Stomach (tissue), 9 donors: Measurements from ENCODE around the gene FLNA. TPM values are rescaled to one million over a fixed set of nuclear protein-coding genes. Genes with fewer than 3 reads are reported as not detected.

ENCODE experiments used
- DNase-seq, 2 donors: peaks; one replicate each; pipeline versions ENCODE4 v3.0.0 to v3.0.0-alpha.2; 2013 to 2019
- H3K27ac ChIP-seq, 5 donors: fragments of 200-600 bp in 4 of 5; sonication (generic) in 4 of 5; one replicate each; pipeline ENCODE4 v1.5.1; 2013 to 2019; ENCODE audit warnings: mild to moderate bottlenecking in 1 of 5, moderate library complexity in 1 of 5
- H3K27me3 ChIP-seq, 3 donors: fragments of 200-600 bp; sonication (generic); one replicate each; pipeline ENCODE4 v1.5.1; 2017 to 2019; ENCODE audit warnings: mixed run types in 1 of 3
- H3K36me3 ChIP-seq, 4 donors: fragments of 200-600 bp; sonication (generic); 1 replicate in 3 of 4; 2 replicates in 1 of 4; pipeline ENCODE4 v1.5.1; 2016 to 2019
- H3K4me1 ChIP-seq, 4 donors: fragments of 200-600 bp; sonication (generic); one replicate each; pipeline ENCODE4 v1.5.1; 2016 to 2019
- H3K4me3 ChIP-seq, 4 donors: fragments of 200-600 bp; sonication (generic) in 3 of 4; one replicate each; pipeline ENCODE4 v1.5.1; 2016 to 2019; ENCODE audit warnings: mild to moderate bottlenecking in 1 of 4
- H3K9me3 ChIP-seq, 4 donors: fragments of 200-600 bp; sonication (generic); one replicate each; pipeline ENCODE4 v1.5.1; 2016 to 2019
- EP300 ChIP-seq: sonication (generic); formaldehyde crosslinking; IDR thresholded peaks from one replicate; pipeline ENCODE4 v1.6.1; 2017; ENCODE audit warnings: antibody characterized with exemption
- POLR2A ChIP-seq, 4 donors: fragments of 450-650 bp; IDR thresholded peaks; one replicate each; pipeline ENCODE4 v1.6.1; 2016; ENCODE audit warnings: antibody characterized with exemption in 4 of 4, control low read depth in 2 of 4, mild to moderate bottlenecking in 1 of 4, moderate library complexity in 1 of 4
- POLR2AphosphoS5 ChIP-seq, 3 donors: sonication (generic); formaldehyde crosslinking; IDR thresholded peaks; one replicate each; pipeline ENCODE4 v1.6.1; 2016; ENCODE audit warnings: antibody characterized with exemption in 3 of 3
- WGBS, 5 donors: extraction: QIAGEN DNeasy Blood & Tissue Kit in 3 of 5; methylation state at CpG; one replicate each; pipeline versions ENCODE4 v1.1.5 to v1.1.7; 2013 to 2018; 5-methylcytosine and 5-hydroxymethylcytosine counted together
- intact Hi-C: fragments of 100-400 bp; cut with DNase I; formaldehyde crosslinking; loops from one replicate; pipeline ENCODE4 v1.15.1; 2023; ENCODE audit warnings: low total_unique reads
- polyA plus RNA-seq, 3 donors: library from polyadenylated mRNA; stranded (reverse); fragments of 200-250 nt; gene quantifications; one replicate each; pipeline ENCODE4 v1.2.3, GENCODE V29; 2013
- total RNA-seq, 5 donors: library from RNA; depleted of rRNA; stranded (reverse); fragments of >200 nt; gene quantifications; one replicate each; pipeline versions ENCODE4 v1.1.0 to v1.2.3, GENCODE V29; 2014 to 2016
- TF ChIP-seq, protein P1 (sequence below), 7 experiments: fragments of 450-650 bp in 4 of 7; fragments of 200-600 bp in 3 of 7; sonication (generic) in 3 of 7; IDR thresholded peaks; one replicate each; pipeline ENCODE4 v1.5.1; 2016 to 2019; ENCODE audit warnings: antibody characterized with exemption in 7 of 7, control low read depth in 2 of 7, mild to moderate bottlenecking in 1 of 7
- donor health status: healthy with polysubstance abuse.
- donor health status: Bipolar disorder and iron deficiency.
- donor health status: healthy.

FLNA gene
- total and polyA plus RNA-seq, 8 donors, result 89.2 to 3,511 (median 1,483) TPM

DNA sequence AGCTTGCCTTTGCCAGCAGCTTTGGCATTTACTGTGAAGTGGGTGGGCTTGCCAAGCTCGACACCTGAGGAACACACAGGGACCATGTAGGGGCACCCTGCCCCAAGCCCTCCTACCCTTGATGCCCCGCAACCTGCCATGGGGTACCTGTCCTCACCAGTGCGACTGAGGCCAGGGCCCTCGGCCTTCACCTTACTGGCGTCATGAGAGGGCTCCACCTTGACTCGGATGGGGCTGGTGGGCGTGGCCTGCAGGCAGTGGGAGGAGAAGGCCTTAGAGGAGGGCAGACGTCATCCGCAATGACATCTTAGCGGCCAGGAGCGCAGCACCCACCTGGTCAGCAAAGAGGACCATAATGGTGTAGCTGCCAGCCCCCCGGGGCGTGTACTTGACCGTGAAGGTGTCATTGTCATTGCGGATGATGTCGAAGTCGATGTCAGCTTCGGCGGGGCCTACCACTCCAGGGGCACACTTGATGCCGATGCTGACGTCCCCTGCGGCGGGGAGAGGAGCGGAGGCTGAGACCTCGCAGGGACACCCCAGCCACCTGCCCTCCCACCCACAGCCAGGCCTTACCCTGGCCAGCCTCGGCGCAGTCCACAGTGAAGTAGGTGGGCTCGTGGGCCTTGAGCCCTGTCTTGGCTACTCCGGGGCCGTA is 12.2 kb downstream of the FLNA start:
- H3K36me3 ChIP-seq, result peaks cover 63 to 97% (median 91%) of the 10 kb centered on the region in 4 donors
- 86 to 93% (median 89%) methylated on average over 18 to 30 of the region's 30 CpGs for WGBS, 5 donors
- intact Hi-C loops, result no loop called here
- H3K4me1 ChIP-seq, result peaks cover 0 to 16% (median under 1%) of the 10 kb centered on the region in 4 donors
- H3K27ac ChIP-seq, result peak overlapping the region in 3 of 5 donors; percentile 29 to 97 (median 55)
- DNase-seq, result no peak
- TF ChIP-seq, protein P1, sequence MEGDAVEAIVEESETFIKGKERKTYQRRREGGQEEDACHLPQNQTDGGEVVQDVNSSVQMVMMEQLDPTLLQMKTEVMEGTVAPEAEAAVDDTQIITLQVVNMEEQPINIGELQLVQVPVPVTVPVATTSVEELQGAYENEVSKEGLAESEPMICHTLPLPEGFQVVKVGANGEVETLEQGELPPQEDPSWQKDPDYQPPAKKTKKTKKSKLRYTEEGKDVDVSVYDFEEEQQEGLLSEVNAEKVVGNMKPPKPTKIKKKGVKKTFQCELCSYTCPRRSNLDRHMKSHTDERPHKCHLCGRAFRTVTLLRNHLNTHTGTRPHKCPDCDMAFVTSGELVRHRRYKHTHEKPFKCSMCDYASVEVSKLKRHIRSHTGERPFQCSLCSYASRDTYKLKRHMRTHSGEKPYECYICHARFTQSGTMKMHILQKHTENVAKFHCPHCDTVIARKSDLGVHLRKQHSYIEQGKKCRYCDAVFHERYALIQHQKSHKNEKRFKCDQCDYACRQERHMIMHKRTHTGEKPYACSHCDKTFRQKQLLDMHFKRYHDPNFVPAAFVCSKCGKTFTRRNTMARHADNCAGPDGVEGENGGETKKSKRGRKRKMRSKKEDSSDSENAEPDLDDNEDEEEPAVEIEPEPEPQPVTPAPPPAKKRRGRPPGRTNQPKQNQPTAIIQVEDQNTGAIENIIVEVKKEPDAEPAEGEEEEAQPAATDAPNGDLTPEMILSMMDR (IDR thresholded peaks at IDR 0.05), result no peak
- TF ChIP-seq EP300 (no peak), POLR2AphosphoS5 (IDR thresholded peaks at IDR 0.05) (no peak), POLR2A (IDR thresholded peaks at IDR 0.05) (no peak)
- H3K9me3 ChIP-seq, result no peaks in the 10 kb centered on the region
- no peaks in the 10 kb centered on the region for H3K27me3 ChIP-seq
- H3K4me3 ChIP-seq, result no peak overlapping the region

DNA sequence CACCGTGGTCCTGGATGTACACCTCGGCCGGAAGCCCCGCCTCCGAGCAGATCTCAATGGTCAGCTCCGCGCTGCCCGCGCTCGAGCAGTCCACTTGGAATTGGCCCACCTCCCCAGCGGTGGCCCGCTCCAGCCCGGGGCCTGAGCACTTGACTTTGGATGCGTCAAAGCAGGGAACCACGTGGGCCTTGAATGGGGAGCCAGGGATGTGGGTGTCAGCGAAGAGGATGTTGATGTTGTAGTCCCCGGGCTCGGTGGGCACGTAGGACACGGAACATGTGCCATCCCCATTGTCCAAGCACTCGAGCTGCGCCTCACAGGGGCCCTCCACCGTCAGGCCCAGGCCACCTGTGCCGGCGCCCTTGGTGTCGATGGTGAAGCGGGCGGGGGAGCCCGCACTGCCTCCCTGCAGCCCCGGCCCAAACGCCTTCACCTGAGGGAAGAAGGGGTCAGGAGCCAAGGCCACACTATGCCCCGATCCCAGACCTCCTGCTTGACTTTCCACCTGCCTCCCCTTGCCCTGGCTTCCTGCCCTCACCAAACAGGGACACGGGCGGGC is 14.2 kb downstream of the FLNA start:
- peak overlapping the region in 2 of 5 donors; percentile 43 to 49 for H3K27ac ChIP-seq
- H3K27me3 ChIP-seq, result no peaks in the 10 kb centered on the region
- no peaks in the 10 kb centered on the region for H3K9me3 ChIP-seq
- 74 to 94% (median 87%) methylated on average over 18 to 34 of the region's 34 CpGs for WGBS, 5 donors
- no peak for DNase-seq
- H3K4me1 ChIP-seq, result no peaks in the 10 kb centered on the region
- H3K36me3 ChIP-seq, result peaks cover 56 to 97% (median 91%) of the 10 kb centered on the region in 4 donors
- intact Hi-C loops, result no loop called here
- TF ChIP-seq, protein P1 (IDR thresholded peaks at IDR 0.05), result no peak
- TF ChIP-seq EP300 (no peak), POLR2AphosphoS5 (IDR thresholded peaks at IDR 0.05) (no peak), POLR2A (IDR thresholded peaks at IDR 0.05) (no peak)
- no peak overlapping the region for H3K4me3 ChIP-seq

DNA sequence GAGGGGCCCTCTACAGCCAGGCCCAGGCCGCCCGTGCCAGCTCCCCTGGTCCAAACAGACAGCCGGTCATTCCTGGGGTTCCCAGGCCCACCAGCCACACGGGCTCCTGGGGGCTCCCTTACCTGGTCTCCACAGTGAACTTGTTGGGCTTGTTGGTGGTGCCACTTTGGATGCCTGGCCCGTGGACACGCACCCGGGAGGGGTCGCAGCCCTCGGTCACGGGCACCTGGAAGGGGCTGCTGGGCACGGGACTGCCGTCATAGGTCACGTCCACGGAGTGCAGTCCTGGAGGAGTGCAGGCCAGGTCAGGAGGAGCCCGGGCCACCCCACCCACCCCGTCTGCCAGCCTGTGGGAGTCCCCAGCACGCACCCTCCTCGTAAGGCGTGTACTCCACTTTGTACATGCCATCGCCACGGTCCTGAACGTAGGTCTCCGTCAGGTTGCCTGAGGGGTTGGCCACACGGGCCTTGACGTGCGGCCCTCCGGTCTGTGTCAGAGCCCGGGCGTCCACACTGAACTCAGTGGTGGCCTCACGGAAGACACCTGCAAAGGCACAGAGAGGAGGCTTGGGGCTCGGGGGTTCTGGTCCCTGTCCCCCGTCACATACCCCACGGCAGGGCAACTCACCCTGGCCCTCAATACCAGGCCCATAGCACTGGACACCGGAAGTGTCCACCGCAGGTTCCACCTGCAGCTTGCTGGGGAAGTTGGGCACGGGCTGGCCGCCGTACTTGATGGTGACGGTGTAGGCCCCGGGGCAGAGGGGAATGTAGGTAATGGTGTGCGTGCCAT is 14.9 kb downstream of the FLNA start:
- H3K4me3 ChIP-seq, result no peak overlapping the region
- no peaks in the 10 kb centered on the region for H3K9me3 ChIP-seq
- 60 to 95% (median 91%) methylated on average over 1 to 41 of the region's 41 CpGs for WGBS, 5 donors
- H3K4me1 ChIP-seq, result no peaks in the 10 kb centered on the region
- H3K27me3 ChIP-seq, result no peaks in the 10 kb centered on the region
- TF ChIP-seq POLR2AphosphoS5 (IDR thresholded peaks at IDR 0.05), result no peak
- TF ChIP-seq, protein P1 (IDR thresholded peaks at IDR 0.05), result no peak
- no peak for TF ChIP-seq EP300
- TF ChIP-seq POLR2A (IDR thresholded peaks at IDR 0.05), result no peak
- peak overlapping the region in 2 of 5 donors; percentile 43 to 49 for H3K27ac ChIP-seq
- no peak for DNase-seq
- intact Hi-C loops, result no loop called here
- H3K36me3 ChIP-seq, result peaks cover 61 to 97% (median 91%) of the 10 kb centered on the region in 4 donors

DNA sequence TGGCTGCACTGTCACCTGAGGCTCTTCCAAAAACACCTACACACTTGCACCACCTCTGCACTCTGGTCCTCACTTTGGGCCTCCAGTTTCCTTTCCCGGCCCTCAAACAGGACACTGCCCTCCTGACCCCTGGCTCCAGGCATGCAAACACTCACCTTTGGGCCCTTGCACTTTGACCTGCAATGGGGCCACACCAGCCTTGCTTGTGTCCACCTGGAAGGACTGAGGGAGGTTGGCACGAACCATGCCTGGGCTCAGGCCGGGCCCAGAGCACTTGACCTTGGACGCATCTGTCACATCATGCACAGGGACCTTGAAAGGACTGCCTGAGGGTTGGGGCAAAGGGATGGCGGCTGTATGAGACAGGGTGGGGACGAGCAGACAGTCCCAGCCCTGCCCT is 15.6 kb downstream of the FLNA start:
- TF ChIP-seq, protein P1 (IDR thresholded peaks at IDR 0.05), result no peak
- TF ChIP-seq POLR2A (IDR thresholded peaks at IDR 0.05) (no peak), EP300 (no peak), POLR2AphosphoS5 (IDR thresholded peaks at IDR 0.05) (no peak)
- intact Hi-C loops, result no loop called here
- H3K27me3 ChIP-seq, result no peaks in the 10 kb centered on the region
- no peaks in the 10 kb centered on the region for H3K4me1 ChIP-seq
- 56 to 92% (median 81%) methylated on average over 1 to 6 of the region's 6 CpGs for WGBS, 5 donors
- no peaks in the 10 kb centered on the region for H3K9me3 ChIP-seq
- peaks cover 60 to 97% (median 91%) of the 10 kb centered on the region in 4 donors for H3K36me3 ChIP-seq
- H3K4me3 ChIP-seq, result no peak overlapping the region
- no peak for DNase-seq
- peak overlapping the region in 2 of 5 donors; percentile 29 to 43 for H3K27ac ChIP-seq
